HCT116 (cell line): ENCODE measurements around the gene DENR. TPM values are rescaled to one million over a fixed set of nuclear protein-coding genes. Genes with fewer than 3 reads are reported as not detected.

Experiments used
- ATAC-seq: fragments of 200-7000 bp; cut with Tn5 transposase; 2 replicates; pipeline ENCODE4 v1.9.1; 2020; ENCODE audit warnings: mild to moderate bottlenecking, moderate library complexity
- BruUV-seq: library from RNA; stranded (reverse); fragments of 400-500 nt; replicated peaks from 2 replicates; lab custom pipeline; 2021; lab: Mats Ljungman, UMichigan
- CTCF ChIA-PET: fragments of 300-600 bp; sonication (Branson Sonifier 250); formaldehyde crosslinking; loops from one replicate; lab custom pipeline; 2021; ENCODE audit warnings: antibody characterized with exemption; lab: Charles Lee
- POLR2A ChIA-PET: fragments of 300-600, 350-600 bp; sonication (Branson Sonifier 250); formaldehyde crosslinking; loops from one replicate; lab custom pipeline; 2021; ENCODE audit warnings: antibody characterized with exemption; lab: Charles Lee
- RAD21 ChIA-PET, 2 experiments: fragments of 300-600 bp; sonication (Branson Sonifier 250); formaldehyde crosslinking; loops; one replicate each; lab custom pipeline; 2023; ENCODE audit warnings: low total read pairs in 2 of 2; ENCODE audit not compliant: uncharacterized antibody in 2 of 2, unreplicated experiment in 2 of 2, low non-redundant PET in 1 of 2; lab: Charles Lee
- DNase-seq: peaks from one replicate; pipeline ENCODE4 v3.0.0-alpha.2; 2010; ENCODE audit warnings: low read depth, low spot score
- H2AFZ ChIP-seq: fragments of 200-600 bp; shearing (Covaris generic), sonication (generic); 2 replicates; pipeline ENCODE4 v1.6.1; 2017; ENCODE audit warnings: low read depth, mixed run types, mixed read lengths, antibody characterized with exemption, low read length; ENCODE audit not compliant: poor library complexity, severe bottlenecking
- H3K27ac ChIP-seq: 2 replicates; pipeline ENCODE4 v1.5.1; 2012; ENCODE audit warnings: low read depth, low read length
- H3K27me3 ChIP-seq: fragments of 200-600 bp; sonication (generic); 2 replicates; pipeline ENCODE4 v1.6.1; 2016; ENCODE audit warnings: mixed run types, low read length, mixed read lengths; ENCODE audit not compliant: insufficient read depth
- H3K36me3 ChIP-seq, 2 experiments: fragments of 200-500 bp in 1 of 2; fragments of 200-600 bp in 1 of 2; sonication (Bioruptor generic) in 1 of 2; sonication (generic) in 1 of 2; 2 replicates each; pipeline versions ENCODE4 v1.5.1 to v1.6.1; 2014 to 2016; ENCODE audit warnings: low read length in 2 of 2, inconsistent platforms in 1 of 2, mixed read lengths in 1 of 2, mixed run types in 1 of 2; ENCODE audit not compliant: insufficient read depth in 2 of 2, control insufficient read depth in 1 of 2
- H3K4me1 ChIP-seq, 2 experiments: fragments of 200-600 bp in 1 of 2; sonication (generic) in 1 of 2; 2 replicates each; pipeline versions ENCODE4 v1.5.1 to v1.6.1; 2012 to 2017; ENCODE audit warnings: low read length in 2 of 2, inconsistent platforms in 1 of 2, mild to moderate bottlenecking in 1 of 2, mixed read lengths in 1 of 2, mixed run types in 1 of 2, moderate library complexity in 1 of 2; ENCODE audit not compliant: insufficient read depth in 2 of 2, control insufficient read depth in 1 of 2
- H3K4me2 ChIP-seq: fragments of 200-600 bp; sonication (generic); 2 replicates; pipeline ENCODE4 v1.6.1; 2017; ENCODE audit warnings: mixed run types, low read length, mixed read lengths
- H3K4me3 ChIP-seq, 2 experiments: fragments of 200-600 bp in 1 of 2; sonication (generic) in 1 of 2; replicated peaks in 1 of 2; 2 replicates each; pipeline ENCODE4 v1.5.1; 2011 to 2016; ENCODE audit warnings: low read length in 2 of 2, control low read depth in 1 of 2, low read depth in 1 of 2, mild to moderate bottlenecking in 1 of 2, mixed read lengths in 1 of 2, mixed run types in 1 of 2
- H3K79me2 ChIP-seq: fragments of 200-600 bp; sonication (generic); 2 replicates; pipeline ENCODE4 v1.6.1; 2017; ENCODE audit warnings: mild to moderate bottlenecking, mixed run types, low read length, moderate library complexity, mixed read lengths; ENCODE audit not compliant: insufficient read depth
- H3K9ac ChIP-seq: fragments of 200-600 bp; sonication (generic); 2 replicates; pipeline ENCODE4 v1.6.1; 2016; ENCODE audit warnings: low read length, mixed read lengths
- H3K9me2 ChIP-seq: fragments of 200-600 bp; sonication (generic), shearing (Covaris generic); 2 replicates; pipeline ENCODE4 v1.6.1; 2017; ENCODE audit warnings: mixed run types, mild to moderate bottlenecking, moderate library complexity; ENCODE audit not compliant: insufficient read depth
- H3K9me3 ChIP-seq, 2 experiments: fragments of 200-500 bp in 1 of 2; fragments of 200-600 bp in 1 of 2; sonication (Bioruptor generic) in 1 of 2; sonication (generic) in 1 of 2; 2 replicates each; pipeline ENCODE4 v1.6.1; 2014 to 2017; ENCODE audit warnings: low read length in 2 of 2, mixed read lengths in 2 of 2, inconsistent platforms in 1 of 2, low read depth in 1 of 2, mild to moderate bottlenecking in 1 of 2, mixed run types in 1 of 2, moderate library complexity in 1 of 2; ENCODE audit not compliant: control insufficient read depth in 1 of 2, insufficient read depth in 1 of 2
- H4K20me1 ChIP-seq: fragments of 200-600 bp; sonication (generic), shearing (Covaris generic); 2 replicates; pipeline ENCODE4 v1.6.1; 2017; ENCODE audit warnings: mixed run types, mild to moderate bottlenecking, moderate library complexity; ENCODE audit not compliant: insufficient read depth
- ATF3 ChIP-seq: IDR thresholded peaks from 2 replicates; pipeline ENCODE4 v1.6.1; 2012
- EGR1 ChIP-seq: IDR thresholded peaks from 2 replicates; pipeline ENCODE4 v1.6.1; 2012; ENCODE audit warnings: low read depth
- EZH2 ChIP-seq: fragments of 200-600 bp; sonication (generic); IDR thresholded peaks from 2 replicates; pipeline ENCODE4 v1.6.1; 2017; ENCODE audit warnings: antibody characterized with exemption, mixed run types
- JUND ChIP-seq: IDR thresholded peaks from 2 replicates; pipeline ENCODE4 v1.6.1; 2012
- MAX ChIP-seq: IDR thresholded peaks from 2 replicates; pipeline ENCODE4 v1.6.1; 2012
- POLR2A ChIP-seq: IDR thresholded peaks from 2 replicates; pipeline ENCODE4 v1.7.0; 2011; ENCODE audit warnings: borderline replicate concordance; ENCODE audit not compliant: insufficient read depth, insufficient read length; ENCODE audit errors: extremely low read depth
- RAD21 ChIP-seq: IDR thresholded peaks from 2 replicates; pipeline ENCODE4 v1.6.1; 2012; ENCODE audit warnings: low read depth, mild to moderate bottlenecking
- SRF ChIP-seq: IDR thresholded peaks from 2 replicates; pipeline ENCODE4 v1.6.1; 2012; ENCODE audit warnings: low read depth
- YY1 ChIP-seq: IDR thresholded peaks from 2 replicates; pipeline ENCODE4 v1.6.1; 2011; ENCODE audit warnings: low read length, low read depth, moderate library complexity, mild to moderate bottlenecking; ENCODE audit not compliant: insufficient replicate concordance; ENCODE audit errors: extremely low read depth
- ZBTB33 ChIP-seq: IDR thresholded peaks from 2 replicates; pipeline ENCODE4 v1.6.1; 2011; ENCODE audit warnings: mild to moderate bottlenecking, low read length, moderate library complexity; ENCODE audit not compliant: insufficient replicate concordance; ENCODE audit errors: extremely low read depth
- ZFX ChIP-seq: fragments of 450-650 bp; IDR thresholded peaks from 2 replicates; pipeline ENCODE4 v1.6.1; 2017
- intact Hi-C: fragments of 100-400 bp; cut with micrococcal nuclease; formaldehyde crosslinking; loops from 2 replicates; pipeline ENCODE4 v1.10.0; 2022
- total RNA-seq: library from RNA; stranded (reverse); gene quantifications from one replicate; pipeline ENCODE4 v1.2.1, GENCODE V29; 2021; ENCODE audit not compliant: unreplicated experiment

The DENR gene
- total RNA-seq, 1 experiment from 2014 or later, result 59.1 TPM

DNA sequence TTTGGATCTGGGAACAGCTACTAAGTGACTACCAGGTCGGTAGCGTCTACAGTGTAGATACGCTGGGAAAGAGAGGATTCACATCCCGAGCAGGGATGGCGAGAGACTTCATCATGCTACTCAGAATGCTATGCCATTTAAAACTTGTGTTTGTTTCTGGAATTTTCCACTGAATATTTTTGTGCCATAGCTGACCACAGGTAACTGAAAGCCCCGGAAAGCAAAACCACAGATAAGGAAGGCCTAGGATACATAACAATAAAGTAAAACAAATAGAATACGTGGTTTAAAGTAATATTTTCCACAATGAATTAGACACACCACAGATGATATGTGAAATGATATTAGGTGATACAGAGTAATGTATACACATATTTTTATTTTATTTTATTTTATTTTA is 14.1 kb upstream of the DENR start:
- DNase-seq (no peak), ATAC-seq (no peak)
- Histone ChIP-seq H3K9me3 (no peaks in the 10 kb centered on the region), H3K9me2 (no peaks in the 10 kb centered on the region), H3K4me1 (no peaks in the 10 kb centered on the region), H3K9ac (no peak overlapping the region), H4K20me1 (no peaks in the 10 kb centered on the region), H3K4me2 (no peak overlapping the region), H3K27ac (no peak overlapping the region), H3K79me2 (no peaks in the 10 kb centered on the region), H3K36me3 (no peaks in the 10 kb centered on the region), H3K4me3 (no peak overlapping the region), H2AFZ (no peak overlapping the region), H3K27me3 (no peaks in the 10 kb centered on the region)
- TF ChIP-seq MAX (no peak), POLR2A (no peak), ATF3 (no peak), YY1 (no peak), EGR1 (no peak), JUND (no peak), RAD21 (no peak), SRF (no peak), EZH2 (no peak), ZFX (no peak), ZBTB33 (no peak)
- intact Hi-C loops, result no loop called here
- ChIA-PET CTCF (no interaction called here), RAD21 (no interaction called here), POLR2A (no interaction called here)
- BruUV-seq, result no TSS peak
